Activated CD4-positive, alpha-beta T cell treated with anti-CD3 and anti-CD28 coated beads, Interleukin-2, amount 50 U/mL, for 4 hours (primary cell): Measurements from ENCODE around the gene HDDC3.
A peak's percentile ranks its signal among the peaks of the same experiment; 100 is the strongest.

Source experiments
- DNase-seq, 2 experiments: peaks; one replicate each; pipeline ENCODE4 v3.0.0-alpha.2; 2020

Gene HDDC3

GRCh38 chr15:90931828-90932659 is at the start of gene HDDC3:
TSS of gene HDDC3 (minus strand) at chr15:90932549. CDS start at chr15:90932540, 9 bp downstream.
- peak; percentile 85 to 86 for DNase-seq

- DNase-seq: no peak
Observed at GRCh38 chr15:90982135-90982534, 49.8 kb upstream of the HDDC3 start.

- DNase-seq: no peak
Observed at GRCh38 chr15:90981681-90982080, 49.3 kb upstream of the HDDC3 start.

GRCh38 chr15:90979582-90979981 is 47.2 kb upstream of the HDDC3 start:
- DNase-seq: no peak

- DNase-seq: no peak
Observed at GRCh38 chr15:90974216-90974615, 41.9 kb upstream of the HDDC3 start.

- no peak for DNase-seq
Observed at GRCh38 chr15:90972133-90972532, 39.8 kb upstream of the HDDC3 start.

GRCh38 chr15:90970274-90970673 is 37.9 kb upstream of the HDDC3 start:
- no peak for DNase-seq

- DNase-seq: no peak
Observed at GRCh38 chr15:90968434-90968833, 36.1 kb upstream of the HDDC3 start.

GRCh38 chr15:90967206-90967605 is 34.9 kb upstream of the HDDC3 start:
- DNase-seq: no peak

GRCh38 chr15:90966262-90966661 is 33.9 kb upstream of the HDDC3 start:
- DNase-seq: no peak

GRCh38 chr15:90962021-90962420 is 29.7 kb upstream of the HDDC3 start:
- no peak for DNase-seq

GRCh38 chr15:90960298-90961091 is 28.1 kb upstream of the HDDC3 start:
- DNase-seq: no peak

- DNase-seq: no peak
Observed at GRCh38 chr15:90959894-90960293, 27.5 kb upstream of the HDDC3 start.

- no peak for DNase-seq
Observed at GRCh38 chr15:90959028-90959595, 26.8 kb upstream of the HDDC3 start.

- DNase-seq: no peak
Observed at GRCh38 chr15:90957791-90958190, 25.4 kb upstream of the HDDC3 start.

- DNase-seq: no peak
Observed at GRCh38 chr15:90957031-90957790, 24.9 kb upstream of the HDDC3 start.

- DNase-seq: peak; percentile 47 to 48
Observed at GRCh38 chr15:90956274-90957030, 24.1 kb upstream of the HDDC3 start.

- no peak for DNase-seq
Observed at GRCh38 chr15:90955624-90956273, 23.4 kb upstream of the HDDC3 start.

GRCh38 chr15:90954712-90955623 is 22.6 kb upstream of the HDDC3 start, which contains the start of gene RCCD1:
TSS of gene RCCD1 (plus strand) at chr15:90954884. CDS start at chr15:90956735, 1,851 bp downstream.
- peak; percentile 81 to 82 for DNase-seq
